Psoas muscle (tissue), 8 donors: Measurements from ENCODE around the gene KCNMA1. TPM values are rescaled to one million over a fixed set of nuclear protein-coding genes. Genes with fewer than 3 reads are reported as not detected.
A peak's percentile ranks its signal among the peaks of the same experiment; 100 is the strongest.

Source experiments
- ATAC-seq, 4 donors: fragments of 200-7000 bp; cut with Tn5 transposase; one replicate each; pipeline ENCODE4 v1.9.1; 2020; ENCODE audit warnings: moderate library complexity in 3 of 4, mild to moderate bottlenecking in 2 of 4
- DNase-seq, 2 donors: peaks; one replicate each; pipeline ENCODE4 v3.0.0-alpha.2; 2020
- H3K27ac ChIP-seq: fragments of 200-600 bp; one replicate; pipeline ENCODE4 v1.8.0; 2022
- H3K27me3 ChIP-seq, 3 donors: fragments of 200-600 bp in 1 of 3; one replicate each; pipeline versions ENCODE4 v1.6.1 to v1.8.0; 2013 to 2022; ENCODE audit warnings: low read length in 2 of 3, mild to moderate bottlenecking in 2 of 3, moderate library complexity in 1 of 3; ENCODE audit not compliant: insufficient read depth in 3 of 3
- H3K36me3 ChIP-seq, 2 donors: fragments of 200-600 bp in 1 of 2; one replicate each; pipeline versions ENCODE4 v1.6.1 to v1.8.0; 2013 to 2022; ENCODE audit warnings: low read depth in 1 of 2, mild to moderate bottlenecking in 1 of 2, moderate library complexity in 1 of 2; ENCODE audit not compliant: insufficient read depth in 1 of 2
- H3K4me1 ChIP-seq: fragments of 200-600 bp; one replicate; pipeline ENCODE4 v1.8.0; 2022
- H3K4me3 ChIP-seq: fragments of 200-600 bp; one replicate; pipeline ENCODE4 v1.8.0; 2022; ENCODE audit warnings: mild to moderate bottlenecking
- H3K9me3 ChIP-seq: fragments of 200-600 bp; one replicate; pipeline ENCODE4 v1.8.0; 2022
- CTCF ChIP-seq: fragments of 200-600 bp; IDR thresholded peaks from one replicate; pipeline ENCODE4 v1.8.0; 2022; ENCODE audit warnings: antibody characterized with exemption
- WGBS, 3 donors: extraction: QIAGEN DNeasy Blood & Tissue Kit; methylation state at CpG; one replicate each; pipeline versions ENCODE4 v1.1.6 to v1.1.7; 2013; 5-methylcytosine and 5-hydroxymethylcytosine counted together
- intact Hi-C, 2 donors: fragments of 100-400 bp; cut with DNase I; formaldehyde crosslinking; loops; one replicate each; pipeline versions ENCODE4 v1.11.0 to v1.14.2; 2022
- polyA plus RNA-seq, 3 donors: library from polyadenylated mRNA; stranded (reverse); fragments of 200-250 nt; gene quantifications; one replicate each; pipeline ENCODE4 v1.2.3, GENCODE V29; 2013
- total RNA-seq, 4 donors: library from RNA; stranded (reverse); fragmentation: NEBNext Ultra II Directional in 2 of 4; extraction: Animal tissue kit (Norgen Biotek cat#: 25700) in 2 of 4; gene quantifications; one replicate each; pipeline versions ENCODE4 v1.2.1 to v1.2.4, GENCODE V29; 2021 to 2023
- donor health status: healthy with polysubstance abuse.
- donor health status: DM: no; HTN: no; CAD: no; lungs with moderate emphysema.
- donor health status: Bipolar disorder and iron deficiency.
- donor health status: healthy.
- donor health status: DM: yes; HTN: yes; CAD: no.
- donor health status: DM: no; HTN: no; CAD: no.
- donor health status: DM: no; HTN: no; CAD: no.
- donor health status: DM: yes; HTN: yes; CAD: no.

The KCNMA1 gene
- total and polyA plus RNA-seq, 7 donors: 7.9 to 53.0 (median 41.9) TPM

GRCh38 chr10:77452952-77453564, 184.6 kb downstream of the KCNMA1 start:
- H3K9me3 ChIP-seq: no peaks in the 10 kb centered on the region
- no peak overlapping the region for H3K4me3 ChIP-seq
- intact Hi-C loops: no loop called here
- H3K27me3 ChIP-seq: no peaks in the 10 kb centered on the region
- TF ChIP-seq CTCF: no peak
- H3K4me1 ChIP-seq: no peaks in the 10 kb centered on the region
- DNase-seq (no peak), ATAC-seq (no peak)
- H3K27ac ChIP-seq: no peak overlapping the region
- WGBS, 3 donors: 85 to 91% (median 89%) methylated on average over 4 of the region's 4 CpGs
- H3K36me3 ChIP-seq: no peaks in the 10 kb centered on the region

GRCh38 chr10:77451886-77452285, 185.7 kb downstream of the KCNMA1 start:
- DNase-seq (no peak), ATAC-seq (no peak)
- intact Hi-C loops: no loop called here
- Histone ChIP-seq H3K27me3 (no peaks in the 10 kb centered on the region), H3K27ac (no peak overlapping the region), H3K36me3 (no peaks in the 10 kb centered on the region), H3K9me3 (no peaks in the 10 kb centered on the region), H3K4me1 (no peaks in the 10 kb centered on the region), H3K4me3 (no peak overlapping the region)
- TF ChIP-seq CTCF: no peak
- 87 to 95% (median 88%) methylated on average over 2 of the region's 2 CpGs for WGBS, 3 donors

GRCh38 chr10:77448226-77448625, 189.4 kb downstream of the KCNMA1 start:
- Histone ChIP-seq H3K9me3 (no peaks in the 10 kb centered on the region), H3K27me3 (no peaks in the 10 kb centered on the region), H3K27ac (no peak overlapping the region), H3K36me3 (no peaks in the 10 kb centered on the region), H3K4me1 (peaks cover 10% of the 10 kb centered on the region), H3K4me3 (no peak overlapping the region)
- WGBS, 3 donors: 80 to 84% (median 82%) methylated on average over 5 of the region's 5 CpGs
- intact Hi-C loops: no loop called here
- DNase-seq (no peak), ATAC-seq (no peak)
- no peak for TF ChIP-seq CTCF

- H3K27me3 ChIP-seq: no peaks in the 10 kb centered on the region
- no peak for ATAC-seq
- WGBS, 3 donors: 88 to 92% (median 89%) methylated on average over 4 of the region's 4 CpGs
- no peak for DNase-seq
- H3K4me1 ChIP-seq: peaks cover 10% of the 10 kb centered on the region
- no peak overlapping the region for H3K4me3 ChIP-seq
- intact Hi-C loops: no loop called here
- no peaks in the 10 kb centered on the region for H3K36me3 ChIP-seq
- no peak overlapping the region for H3K27ac ChIP-seq
- no peak for TF ChIP-seq CTCF
- H3K9me3 ChIP-seq: no peaks in the 10 kb centered on the region
These were observed 190.9 kb downstream of the KCNMA1 start for GRCh38 chr10:77446700-77447099.

GRCh38 chr10:77445547-77445946, 192.1 kb downstream of the KCNMA1 start:
- intact Hi-C loops: no loop called here
- ATAC-seq (peak in 2 of 4 donors; percentile 17 to 69), DNase-seq (no peak)
- Histone ChIP-seq H3K4me3 (no peak overlapping the region), H3K9me3 (no peaks in the 10 kb centered on the region), H3K27me3 (no peaks in the 10 kb centered on the region), H3K27ac (no peak overlapping the region), H3K4me1 (peaks cover 10% of the 10 kb centered on the region), H3K36me3 (no peaks in the 10 kb centered on the region)
- no peak for TF ChIP-seq CTCF
- 54 to 79% (median 59%) methylated on average over 7 of the region's 7 CpGs for WGBS, 3 donors
